Measurements from ENCODE around the gene FGFR2. TPM values are rescaled to one million over a fixed set of nuclear protein-coding genes. Genes with fewer than 3 reads are reported as not detected.

Gene FGFR2
- total RNA-seq, 1 experiment from 2014 or later: 5.7 TPM

- intact Hi-C loops (cut with micrococcal nuclease; ENCODE audit: unreplicated experiment) (no loop called here), in situ Hi-C loops (cut with HindIII; ENCODE audit: low pct_unique_long_range_greater_than_20kb, low sequenced_read_pairs) (no loop called here)
- no peak overlapping the region for H3K27ac ChIP-seq (ENCODE audit: low read length)
- ChIA-PET CTCF (no interaction called here), POLR2A (no interaction called here)
- H3K9me3 ChIP-seq (ENCODE audit: control insufficient read depth, insufficient read depth, low read depth, low read length): no peaks in the 10 kb centered on the region
- H3K27me3 ChIP-seq (ENCODE audit: control insufficient read depth, insufficient read depth, low read length): no peaks in the 10 kb centered on the region; the same call in 1 of the 2 replicates
- no peak for TF ChIP-seq TCF7L2 (IDR thresholded peaks at IDR 0.05; ENCODE audit: low read depth, low read length)
- TF ChIP-seq CTCF (IDR thresholded peaks at IDR 0.05): no peak
- TF ChIP-seq, protein P1, sequence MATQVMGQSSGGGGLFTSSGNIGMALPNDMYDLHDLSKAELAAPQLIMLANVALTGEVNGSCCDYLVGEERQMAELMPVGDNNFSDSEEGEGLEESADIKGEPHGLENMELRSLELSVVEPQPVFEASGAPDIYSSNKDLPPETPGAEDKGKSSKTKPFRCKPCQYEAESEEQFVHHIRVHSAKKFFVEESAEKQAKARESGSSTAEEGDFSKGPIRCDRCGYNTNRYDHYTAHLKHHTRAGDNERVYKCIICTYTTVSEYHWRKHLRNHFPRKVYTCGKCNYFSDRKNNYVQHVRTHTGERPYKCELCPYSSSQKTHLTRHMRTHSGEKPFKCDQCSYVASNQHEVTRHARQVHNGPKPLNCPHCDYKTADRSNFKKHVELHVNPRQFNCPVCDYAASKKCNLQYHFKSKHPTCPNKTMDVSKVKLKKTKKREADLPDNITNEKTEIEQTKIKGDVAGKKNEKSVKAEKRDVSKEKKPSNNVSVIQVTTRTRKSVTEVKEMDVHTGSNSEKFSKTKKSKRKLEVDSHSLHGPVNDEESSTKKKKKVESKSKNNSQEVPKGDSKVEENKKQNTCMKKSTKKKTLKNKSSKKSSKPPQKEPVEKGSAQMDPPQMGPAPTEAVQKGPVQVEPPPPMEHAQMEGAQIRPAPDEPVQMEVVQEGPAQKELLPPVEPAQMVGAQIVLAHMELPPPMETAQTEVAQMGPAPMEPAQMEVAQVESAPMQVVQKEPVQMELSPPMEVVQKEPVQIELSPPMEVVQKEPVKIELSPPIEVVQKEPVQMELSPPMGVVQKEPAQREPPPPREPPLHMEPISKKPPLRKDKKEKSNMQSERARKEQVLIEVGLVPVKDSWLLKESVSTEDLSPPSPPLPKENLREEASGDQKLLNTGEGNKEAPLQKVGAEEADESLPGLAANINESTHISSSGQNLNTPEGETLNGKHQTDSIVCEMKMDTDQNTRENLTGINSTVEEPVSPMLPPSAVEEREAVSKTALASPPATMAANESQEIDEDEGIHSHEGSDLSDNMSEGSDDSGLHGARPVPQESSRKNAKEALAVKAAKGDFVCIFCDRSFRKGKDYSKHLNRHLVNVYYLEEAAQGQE (IDR thresholded peaks at IDR 0.05; ENCODE audit: insufficient read depth in 1 of 2, low read depth in 2 of 2, low read length in 1 of 2): no peak
- TF ChIP-seq SIN3A (IDR thresholded peaks at IDR 0.05; ENCODE audit: borderline replicate concordance, insufficient read depth, low read depth, low read length): no peak
- TF ChIP-seq POLR2AphosphoS5 (IDR thresholded peaks at IDR 0.05; ENCODE audit: low read depth, low read length): no peak
- H3K36me3 ChIP-seq (ENCODE audit: control insufficient read depth, insufficient read depth, low read length): no peaks in the 10 kb centered on the region
- no peak for ATAC-seq
- no peaks in the 10 kb centered on the region for H3K4me1 ChIP-seq (ENCODE audit: control insufficient read depth, insufficient read depth, low read length)
- no TSS peak for BruUV-seq (replicated peaks)
- H3K4me3 ChIP-seq (ENCODE audit: low read depth in 2 of 2, low read length in 2 of 2): no peak overlapping the region
- DNase-seq (ENCODE audit: low read depth, low spot score): no peak
Measured at GRCh38 chr10:121449482-121449924, 148.7 kb downstream of the FGFR2 start.

GRCh38 chr10:121448766-121449421, 149.3 kb downstream of the FGFR2 start:
- TF ChIP-seq CTCF (IDR thresholded peaks at IDR 0.05) (no peak), POLR2AphosphoS5 (IDR thresholded peaks at IDR 0.05; ENCODE audit: low read depth, low read length) (no peak), SIN3A (IDR thresholded peaks at IDR 0.05; ENCODE audit: borderline replicate concordance, insufficient read depth, low read depth, low read length) (no peak), TCF7L2 (IDR thresholded peaks at IDR 0.05; ENCODE audit: low read depth, low read length) (no peak)
- TF ChIP-seq, protein P1 (IDR thresholded peaks at IDR 0.05; ENCODE audit: insufficient read depth in 1 of 2, low read depth in 2 of 2, low read length in 1 of 2): no peak
- CTCF ChIA-PET: no interaction called here
- intact Hi-C loops (cut with micrococcal nuclease; ENCODE audit: unreplicated experiment): no loop called here

More at GRCh38 chr10:121448766-121449421, 149.3 kb downstream of the FGFR2 start:
- no TSS peak for BruUV-seq (replicated peaks)
- POLR2A ChIA-PET: no interaction called here
- in situ Hi-C loops (cut with HindIII; ENCODE audit: low pct_unique_long_range_greater_than_20kb, low sequenced_read_pairs): no loop called here
- H3K9me3 ChIP-seq (ENCODE audit: control insufficient read depth, insufficient read depth, low read depth, low read length): no peaks in the 10 kb centered on the region
- H3K4me1 ChIP-seq (ENCODE audit: control insufficient read depth, insufficient read depth, low read length): no peaks in the 10 kb centered on the region
- ATAC-seq: no peak
- no peaks in the 10 kb centered on the region; the same call in 1 of the 2 replicates for H3K27me3 ChIP-seq (ENCODE audit: control insufficient read depth, insufficient read depth, low read length)
- no peak overlapping the region for H3K4me3 ChIP-seq (ENCODE audit: low read depth in 2 of 2, low read length in 2 of 2)
- no peak for DNase-seq (ENCODE audit: low read depth, low spot score)
- no peak overlapping the region for H3K27ac ChIP-seq (ENCODE audit: low read length)
- no peaks in the 10 kb centered on the region for H3K36me3 ChIP-seq (ENCODE audit: control insufficient read depth, insufficient read depth, low read length)

Data from Panc1 (cell line).